Ishikawa (cell line): Measurements from ENCODE around the gene GPD1L.

Experiments used
- CEBPB ChIP-seq: IDR thresholded peaks from 2 replicates; pipeline ENCODE4 v1.6.1; 2012
- CREB1 ChIP-seq: IDR thresholded peaks from 2 replicates; pipeline ENCODE4 v1.6.1; 2012; ENCODE audit warnings: low read depth
- EGR1 ChIP-seq: IDR thresholded peaks from 2 replicates; pipeline ENCODE4 v1.6.1; 2012
- EP300 ChIP-seq: IDR thresholded peaks from 2 replicates; pipeline ENCODE4 v1.6.1; 2012; ENCODE audit warnings: borderline replicate concordance
- NFIC ChIP-seq: IDR thresholded peaks from 2 replicates; pipeline ENCODE4 v1.6.1; 2012
- RAD21 ChIP-seq: IDR thresholded peaks from 2 replicates; pipeline ENCODE4 v1.6.1; 2012; ENCODE audit warnings: low read depth
- TAF1 ChIP-seq: IDR thresholded peaks from 2 replicates; pipeline ENCODE4 v1.6.1; 2012; ENCODE audit warnings: low read depth, mild to moderate bottlenecking
- TCF12 ChIP-seq: IDR thresholded peaks from 2 replicates; pipeline ENCODE4 v1.6.1; 2012; ENCODE audit warnings: low read depth
- TEAD4 ChIP-seq: IDR thresholded peaks from 2 replicates; pipeline ENCODE4 v1.6.1; 2012
- YY1 ChIP-seq: IDR thresholded peaks from 2 replicates; pipeline ENCODE4 v1.6.1; 2012; ENCODE audit warnings: low read depth
- TF ChIP-seq, protein P1 (sequence below): IDR thresholded peaks from 2 replicates; pipeline ENCODE4 v1.6.1; 2012; ENCODE audit warnings: low read depth, mild to moderate bottlenecking
- TF ChIP-seq, protein P2 (sequence below): IDR thresholded peaks from 2 replicates; pipeline ENCODE4 v1.6.1; 2012

DNA sequence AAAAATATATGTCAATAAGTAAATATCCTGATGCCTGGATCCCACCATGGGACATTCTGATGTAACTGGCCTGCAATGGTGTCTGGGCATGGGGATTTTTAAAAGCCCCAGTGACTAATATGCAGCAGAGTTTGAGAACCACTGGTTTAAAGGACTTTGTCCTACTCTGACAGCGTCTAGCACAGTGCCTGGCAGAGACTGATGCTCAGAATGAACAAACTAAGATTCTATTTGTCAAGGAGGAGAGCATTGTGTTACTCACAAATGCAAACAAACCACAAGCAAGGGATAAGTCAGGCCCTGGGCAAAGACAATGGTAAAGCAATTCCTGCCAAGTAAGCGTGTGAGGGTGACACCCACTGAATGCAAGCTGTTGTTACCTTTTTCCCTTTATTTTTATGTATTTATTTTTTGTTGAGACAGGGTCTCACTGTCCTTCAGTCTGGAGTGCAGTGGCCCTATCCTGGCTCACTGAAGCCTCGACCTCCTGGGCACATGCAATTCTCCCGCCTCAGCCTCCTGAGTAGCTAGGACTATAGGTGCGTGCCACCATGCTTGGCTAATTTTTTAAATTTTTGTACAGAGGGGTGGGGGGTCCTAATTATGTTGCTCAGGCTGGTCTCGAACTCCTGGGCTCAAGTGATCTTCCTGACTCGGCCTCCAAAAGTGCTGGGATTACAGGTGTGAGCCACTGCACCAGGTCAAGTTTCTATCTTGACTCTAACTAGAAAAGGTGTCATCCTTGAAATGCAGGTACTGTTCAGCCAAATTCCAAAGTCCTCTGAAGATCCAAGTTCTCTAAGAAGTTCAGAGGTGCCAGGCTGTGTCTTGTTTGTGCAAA, 909 bp upstream of the GPD1L start:
- TF ChIP-seq CREB1 (no peak), YY1 (no peak), TEAD4 (no peak), NFIC (no peak), TCF12 (no peak), EP300 (no peak), RAD21 (no peak), CEBPB (no peak), EGR1 (no peak), TAF1 (no peak)
- TF ChIP-seq, protein P1, sequence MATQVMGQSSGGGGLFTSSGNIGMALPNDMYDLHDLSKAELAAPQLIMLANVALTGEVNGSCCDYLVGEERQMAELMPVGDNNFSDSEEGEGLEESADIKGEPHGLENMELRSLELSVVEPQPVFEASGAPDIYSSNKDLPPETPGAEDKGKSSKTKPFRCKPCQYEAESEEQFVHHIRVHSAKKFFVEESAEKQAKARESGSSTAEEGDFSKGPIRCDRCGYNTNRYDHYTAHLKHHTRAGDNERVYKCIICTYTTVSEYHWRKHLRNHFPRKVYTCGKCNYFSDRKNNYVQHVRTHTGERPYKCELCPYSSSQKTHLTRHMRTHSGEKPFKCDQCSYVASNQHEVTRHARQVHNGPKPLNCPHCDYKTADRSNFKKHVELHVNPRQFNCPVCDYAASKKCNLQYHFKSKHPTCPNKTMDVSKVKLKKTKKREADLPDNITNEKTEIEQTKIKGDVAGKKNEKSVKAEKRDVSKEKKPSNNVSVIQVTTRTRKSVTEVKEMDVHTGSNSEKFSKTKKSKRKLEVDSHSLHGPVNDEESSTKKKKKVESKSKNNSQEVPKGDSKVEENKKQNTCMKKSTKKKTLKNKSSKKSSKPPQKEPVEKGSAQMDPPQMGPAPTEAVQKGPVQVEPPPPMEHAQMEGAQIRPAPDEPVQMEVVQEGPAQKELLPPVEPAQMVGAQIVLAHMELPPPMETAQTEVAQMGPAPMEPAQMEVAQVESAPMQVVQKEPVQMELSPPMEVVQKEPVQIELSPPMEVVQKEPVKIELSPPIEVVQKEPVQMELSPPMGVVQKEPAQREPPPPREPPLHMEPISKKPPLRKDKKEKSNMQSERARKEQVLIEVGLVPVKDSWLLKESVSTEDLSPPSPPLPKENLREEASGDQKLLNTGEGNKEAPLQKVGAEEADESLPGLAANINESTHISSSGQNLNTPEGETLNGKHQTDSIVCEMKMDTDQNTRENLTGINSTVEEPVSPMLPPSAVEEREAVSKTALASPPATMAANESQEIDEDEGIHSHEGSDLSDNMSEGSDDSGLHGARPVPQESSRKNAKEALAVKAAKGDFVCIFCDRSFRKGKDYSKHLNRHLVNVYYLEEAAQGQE = no peak
- TF ChIP-seq, protein P2, sequence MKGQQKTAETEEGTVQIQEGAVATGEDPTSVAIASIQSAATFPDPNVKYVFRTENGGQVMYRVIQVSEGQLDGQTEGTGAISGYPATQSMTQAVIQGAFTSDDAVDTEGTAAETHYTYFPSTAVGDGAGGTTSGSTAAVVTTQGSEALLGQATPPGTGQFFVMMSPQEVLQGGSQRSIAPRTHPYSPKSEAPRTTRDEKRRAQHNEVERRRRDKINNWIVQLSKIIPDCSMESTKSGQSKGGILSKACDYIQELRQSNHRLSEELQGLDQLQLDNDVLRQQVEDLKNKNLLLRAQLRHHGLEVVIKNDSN = no peak
